ENCODE results near the gene PITX2. TPM values are rescaled to one million over a fixed set of nuclear protein-coding genes. Genes with fewer than 3 reads are reported as not detected.

The PITX2 gene
- polyA plus RNA-seq, 3 donors: not detected

DNA sequence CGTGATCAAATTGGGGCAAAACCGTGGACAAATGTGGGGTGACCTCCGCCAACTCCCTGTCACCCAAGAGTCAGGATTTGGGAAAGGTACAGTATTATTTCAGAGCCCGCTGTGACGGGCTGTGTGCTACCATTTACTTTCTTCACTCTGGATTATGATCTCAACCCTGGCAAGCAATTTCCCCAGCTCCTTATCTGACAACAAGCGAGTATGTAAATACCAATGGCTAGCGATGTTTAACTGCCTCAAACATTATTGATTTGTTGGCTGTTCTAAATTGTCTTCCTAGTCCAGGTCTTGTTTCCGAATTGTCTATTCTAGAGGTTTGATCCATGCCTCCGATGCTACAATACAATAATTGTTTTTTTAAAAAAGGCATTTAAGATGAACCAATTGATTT, 17.7 kb upstream of the PITX2 start:
- no peaks in the 10 kb centered on the region for H3K36me3 ChIP-seq (replicated peaks in 1 of 2; ENCODE audit: control insufficient read depth in 1 of 2, insufficient read depth in 2 of 2, low read length in 2 of 2)
- H3K27ac ChIP-seq (ENCODE audit: low read depth in 1 of 2, low read length in 2 of 2): no peak overlapping the region
- no CpG with 5 or more reads among the region's 9 CpGs for WGBS (ENCODE audit: insufficient coverage)
- H3K9me3 ChIP-seq (replicated peaks in 1 of 2; ENCODE audit: control insufficient read depth in 1 of 2, insufficient read depth in 1 of 2, low read length in 2 of 2): peaks cover 0 to 51% of the 10 kb centered on the region in 2 donors
- no peak for TF ChIP-seq CTCF (IDR thresholded peaks at IDR 0.05)
- peaks cover 0 to 22% (median 13%) of the 10 kb centered on the region in 7 donors for H3K9me3 Mint-ChIP-seq
- no peaks in the 10 kb centered on the region for H4K20me1 ChIP-seq (ENCODE audit: insufficient read depth, low read length)
- no peak overlapping the region for H3K4me2 ChIP-seq (replicated peaks; ENCODE audit: extremely low read depth, low read length, poor library complexity, severe bottlenecking)
- H3K79me2 ChIP-seq (ENCODE audit: insufficient read depth, low read length): no peaks in the 10 kb centered on the region
- peaks cover 90 to 96% of the 10 kb centered on the region in 2 donors for H3K27me3 ChIP-seq (ENCODE audit: control insufficient read depth in 2 of 2, insufficient read depth in 2 of 2, low read length in 2 of 2)
- no peak overlapping the region for H3K9ac ChIP-seq (ENCODE audit: insufficient read depth, low read length, poor library complexity, severe bottlenecking)
- intact Hi-C loops (cut with micrococcal nuclease): no loop called here
- peaks cover 0 to 11% of the 10 kb centered on the region in 2 donors for H3K36me3 Mint-ChIP-seq
- no peaks in the 10 kb centered on the region for H3K4me1 ChIP-seq (ENCODE audit: control insufficient read depth in 1 of 2, insufficient read depth in 2 of 2, low read length in 2 of 2)
- no peak for DNase-seq
- H3K27me3 Mint-ChIP-seq (ENCODE audit: low read depth in 3 of 3): peaks cover 68 to 87% (median 79%) of the 10 kb centered on the region in 3 donors
- no peaks in the 10 kb centered on the region for H3K4me1 Mint-ChIP-seq
- no peak overlapping the region for H3K4me3 ChIP-seq (replicated peaks in 1 of 3; ENCODE audit: low read depth in 2 of 3, low read length in 3 of 3)
- no peak overlapping the region for H2AFZ ChIP-seq (ENCODE audit: insufficient read depth, low read depth, low read length, poor library complexity, severe bottlenecking)
- no peak overlapping the region for H3K27ac Mint-ChIP-seq
- peak overlapping the region in 1 of 2 donors; percentile 76 for H3K4me3 Mint-ChIP-seq

DNA sequence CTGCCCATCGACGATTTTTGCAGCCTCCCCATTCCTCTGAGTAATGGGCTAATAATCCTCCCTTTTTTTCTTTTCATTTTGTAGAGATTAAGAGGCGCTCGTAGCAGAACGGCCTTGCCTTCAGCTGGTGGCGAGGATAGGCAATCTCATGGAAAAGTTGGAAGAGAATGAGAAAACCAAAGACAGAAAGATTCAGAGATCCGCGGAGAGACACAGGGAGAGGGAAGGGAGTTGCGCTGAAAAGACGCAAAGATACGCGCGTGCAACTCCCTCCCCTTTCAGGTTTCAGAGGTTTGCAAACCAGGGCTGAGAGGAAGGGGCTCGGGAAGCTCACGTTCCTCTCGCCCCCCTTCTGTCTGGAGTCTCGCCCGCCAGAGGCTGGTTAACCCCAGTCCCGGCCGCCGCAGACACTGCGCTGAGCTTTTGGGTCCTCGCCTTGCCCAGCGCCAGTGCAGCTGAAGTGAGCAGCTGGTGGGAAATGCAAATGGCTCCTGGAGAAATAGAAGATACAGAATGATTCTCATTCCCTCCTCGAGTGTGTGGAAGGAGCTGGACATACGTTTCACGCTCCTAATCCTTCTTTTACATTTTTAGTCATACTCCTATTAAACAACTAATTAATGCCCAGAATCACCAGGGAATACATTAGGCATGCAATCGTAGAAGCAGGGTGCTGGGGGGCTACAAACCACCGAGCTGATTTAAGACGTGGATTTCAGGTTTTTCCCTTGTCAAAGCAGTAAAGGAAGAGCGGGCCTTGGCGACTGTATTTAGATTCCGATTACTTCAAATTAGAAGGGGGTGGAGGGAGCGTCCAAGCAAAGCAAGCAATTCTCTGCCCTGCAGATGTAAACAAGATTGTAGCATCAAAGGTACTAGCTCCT, 16.6 kb upstream of the PITX2 start:
- no peak for TF ChIP-seq CTCF (IDR thresholded peaks at IDR 0.05)
- Mint-ChIP-seq H3K4me3 (peak overlapping the region in 1 of 2 donors; percentile 76), H3K36me3 (peaks cover 0 to 11% of the 10 kb centered on the region in 2 donors), H3K27ac (no peak overlapping the region), H3K4me1 (no peaks in the 10 kb centered on the region), H3K27me3 (ENCODE audit: low read depth in 3 of 3) (peaks cover 78 to 97% (median 90%) of the 10 kb centered on the region in 3 donors), H3K9me3 (peaks cover 0 to 22% (median 13%) of the 10 kb centered on the region in 7 donors)
- intact Hi-C loops (cut with micrococcal nuclease): no loop called here
- Histone ChIP-seq H3K4me3 (replicated peaks in 1 of 3; ENCODE audit: low read depth in 2 of 3, low read length in 3 of 3) (no peak overlapping the region), H3K4me2 (replicated peaks; ENCODE audit: extremely low read depth, low read length, poor library complexity, severe bottlenecking) (no peak overlapping the region), H3K36me3 (replicated peaks in 1 of 2; ENCODE audit: control insufficient read depth in 1 of 2, insufficient read depth in 2 of 2, low read length in 2 of 2) (no peaks in the 10 kb centered on the region), H3K9ac (ENCODE audit: insufficient read depth, low read length, poor library complexity, severe bottlenecking) (no peak overlapping the region), H3K27me3 (ENCODE audit: control insufficient read depth in 2 of 2, insufficient read depth in 2 of 2, low read length in 2 of 2) (peaks cover 90 to 99% of the 10 kb centered on the region in 2 donors), H3K79me2 (ENCODE audit: insufficient read depth, low read length) (no peaks in the 10 kb centered on the region), H3K9me3 (replicated peaks in 1 of 2; ENCODE audit: control insufficient read depth in 1 of 2, insufficient read depth in 1 of 2, low read length in 2 of 2) (peaks cover 0 to 51% of the 10 kb centered on the region in 2 donors), H4K20me1 (ENCODE audit: insufficient read depth, low read length) (no peaks in the 10 kb centered on the region), H3K27ac (ENCODE audit: low read depth in 1 of 2, low read length in 2 of 2) (no peak overlapping the region), H2AFZ (ENCODE audit: insufficient read depth, low read depth, low read length, poor library complexity, severe bottlenecking) (no peak overlapping the region), H3K4me1 (ENCODE audit: control insufficient read depth in 1 of 2, insufficient read depth in 2 of 2, low read length in 2 of 2) (no peaks in the 10 kb centered on the region)
- no peak for DNase-seq
- WGBS (ENCODE audit: insufficient coverage): 13% methylated on average over 18 of the region's 34 CpGs

All from CD14-positive monocyte (primary cell).